ENCODE results near the gene PTCD1.

The PTCD1 gene

GRCh38 chr7:99408379-99409191 lies 30.0 kb downstream of the PTCD1 start, which contains the start of the genes BUD31 and PDAP1:
Gene BUD31, plus strand, starts transcription at chr7:99408969. Its CDS starts 2,124 bp downstream, at chr7:99411093.
Gene PDAP1, minus strand, starts transcription at chr7:99408597. Its CDS starts 49 bp downstream, at chr7:99408548.
- peak; percentile 94 for DNase-seq (ENCODE audit: low read depth)

DNA sequence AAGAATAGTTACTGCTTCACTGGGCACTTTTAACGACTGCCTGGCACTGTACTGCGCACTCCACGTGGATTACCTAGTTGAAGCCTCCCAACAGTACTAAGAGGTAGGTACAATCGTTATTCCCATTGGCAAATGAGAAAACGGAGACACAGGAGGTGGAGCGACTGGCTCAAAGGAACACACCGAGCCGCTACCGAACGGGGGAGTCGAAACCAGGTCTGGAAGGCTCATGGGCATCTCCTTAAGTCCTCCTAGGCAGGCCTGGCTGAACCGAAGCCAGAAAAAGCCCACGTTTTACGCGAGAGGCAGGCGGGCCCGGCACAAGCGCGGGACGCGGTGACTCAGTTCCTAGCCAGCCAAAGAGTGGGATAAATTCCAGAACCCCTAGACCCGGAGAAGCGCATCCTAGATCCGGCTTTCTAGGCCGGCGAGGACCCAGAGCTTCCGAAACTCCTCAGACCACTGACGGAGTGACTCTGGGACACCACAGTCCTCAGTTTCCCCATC lies 30.7 kb downstream of the PTCD1 start:
- DNase-seq (ENCODE audit: low read depth): peak; percentile 78

- no peak for DNase-seq (ENCODE audit: low read depth)
Observed at GRCh38 chr7:99406557-99406956, 32.0 kb downstream of the PTCD1 start.

DNA sequence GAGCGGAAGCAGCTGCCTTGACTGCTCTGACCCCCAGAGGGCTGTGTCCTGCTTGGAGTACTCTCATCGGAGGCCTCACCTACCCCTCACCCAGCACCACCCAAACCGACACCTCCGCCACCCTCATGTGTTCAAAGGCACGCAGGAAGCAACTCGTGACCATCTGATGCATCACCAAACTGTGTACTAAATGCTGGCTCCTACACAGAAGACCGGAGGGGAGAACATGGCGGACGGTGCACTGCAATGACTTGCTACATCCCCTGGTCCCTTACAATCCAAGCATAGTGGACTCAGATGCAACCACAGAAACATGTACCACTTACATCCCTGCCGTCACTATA lies 33.6 kb downstream of the PTCD1 start:
- no peak for DNase-seq (ENCODE audit: low read depth)

GRCh38 chr7:99404235-99404976 lies 34.2 kb downstream of the PTCD1 start:
- peak; percentile 87 for DNase-seq (ENCODE audit: low read depth)

DNA sequence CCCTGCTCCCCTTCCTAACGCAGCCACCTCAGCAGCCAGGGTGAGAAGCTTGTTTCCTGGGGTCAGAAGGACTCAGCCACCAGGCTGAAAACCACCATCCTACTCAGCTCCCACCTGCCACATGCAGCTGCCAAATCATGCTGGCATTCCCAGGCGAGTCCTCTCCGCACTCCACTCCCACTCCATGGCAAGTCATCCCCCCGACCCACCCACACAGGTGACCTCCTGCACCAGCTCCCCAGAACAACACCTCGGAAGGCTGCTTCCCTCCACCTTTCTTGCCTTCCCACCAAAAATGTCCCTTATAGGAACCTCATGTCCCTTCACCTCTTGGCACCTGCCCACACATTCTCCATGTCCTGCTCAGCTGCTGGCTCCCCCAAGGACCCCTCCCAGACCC lies 34.8 kb downstream of the PTCD1 start:
- no peak for DNase-seq (ENCODE audit: low read depth)

- DNase-seq (ENCODE audit: low read depth): no peak
Observed at GRCh38 chr7:99402854-99403253, 35.7 kb downstream of the PTCD1 start.

DNA sequence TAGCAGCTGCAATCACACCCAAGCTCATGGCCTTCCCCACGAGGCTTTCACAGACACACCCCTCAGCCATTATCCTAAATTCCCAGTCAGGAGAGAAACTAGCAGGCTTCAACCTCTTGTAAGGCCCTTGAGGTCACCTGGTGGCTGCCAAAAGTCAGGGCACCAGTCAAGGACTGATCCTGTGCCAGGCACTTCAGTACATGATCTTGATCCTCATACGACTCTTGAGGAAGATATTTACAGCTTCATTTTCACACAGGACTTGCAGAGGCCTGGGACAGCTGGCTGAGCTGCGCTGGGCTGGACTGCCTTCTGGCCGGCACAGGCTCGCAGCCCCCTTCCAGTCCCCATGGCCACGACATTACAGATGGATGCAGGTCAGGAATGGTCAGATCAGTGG lies 39.0 kb downstream of the PTCD1 start:
- no peak for DNase-seq (ENCODE audit: low read depth)

GRCh38 chr7:99398891-99399445 lies 39.6 kb downstream of the PTCD1 start:
- peak; percentile 34 for DNase-seq (ENCODE audit: low read depth)

- DNase-seq (ENCODE audit: low read depth): no peak
Observed at GRCh38 chr7:99397297-99397983, 41.2 kb downstream of the PTCD1 start.

DNA sequence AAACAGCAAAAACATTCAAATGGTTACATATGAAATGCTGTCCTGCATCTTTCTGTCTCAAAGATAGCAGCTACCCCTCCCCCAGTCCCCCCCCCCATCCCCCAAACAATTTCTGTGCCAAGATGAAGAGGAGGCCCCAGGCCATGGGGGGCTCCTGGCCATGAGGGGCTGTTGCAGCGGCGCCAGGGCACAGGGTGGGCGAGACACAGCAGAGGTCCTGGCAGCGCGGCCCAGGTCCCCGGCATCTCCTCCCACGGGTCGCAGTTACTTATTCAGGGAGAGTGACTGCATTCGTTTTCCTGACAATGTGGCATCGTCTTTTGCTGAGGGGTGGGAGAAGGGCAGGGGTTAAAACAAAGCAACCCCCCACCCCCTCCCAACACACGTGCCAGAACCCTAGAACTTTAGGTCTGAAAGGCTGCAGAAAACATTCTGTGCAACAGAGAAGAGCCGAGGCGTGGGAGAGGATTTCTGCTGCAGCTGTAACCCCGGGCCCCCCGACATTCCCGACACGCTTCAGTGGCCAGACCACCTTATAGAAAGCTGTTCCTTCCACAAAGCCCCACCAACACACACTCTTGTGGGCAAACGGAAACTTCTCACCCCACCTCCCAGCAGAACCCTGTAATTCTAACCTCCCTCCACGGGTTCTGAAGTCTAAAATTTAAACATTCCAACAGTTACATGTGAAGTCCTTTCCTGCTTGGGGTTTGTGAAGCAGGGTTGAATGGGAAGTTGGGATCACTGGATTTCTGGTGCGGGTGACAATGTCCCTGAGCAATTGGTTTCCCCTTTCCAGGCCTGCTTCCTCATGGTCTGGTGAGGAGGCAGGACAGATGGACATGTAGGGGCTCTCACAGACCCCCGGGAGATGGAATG lies 41.9 kb downstream of the PTCD1 start:
- DNase-seq (ENCODE audit: low read depth): no peak

DNA sequence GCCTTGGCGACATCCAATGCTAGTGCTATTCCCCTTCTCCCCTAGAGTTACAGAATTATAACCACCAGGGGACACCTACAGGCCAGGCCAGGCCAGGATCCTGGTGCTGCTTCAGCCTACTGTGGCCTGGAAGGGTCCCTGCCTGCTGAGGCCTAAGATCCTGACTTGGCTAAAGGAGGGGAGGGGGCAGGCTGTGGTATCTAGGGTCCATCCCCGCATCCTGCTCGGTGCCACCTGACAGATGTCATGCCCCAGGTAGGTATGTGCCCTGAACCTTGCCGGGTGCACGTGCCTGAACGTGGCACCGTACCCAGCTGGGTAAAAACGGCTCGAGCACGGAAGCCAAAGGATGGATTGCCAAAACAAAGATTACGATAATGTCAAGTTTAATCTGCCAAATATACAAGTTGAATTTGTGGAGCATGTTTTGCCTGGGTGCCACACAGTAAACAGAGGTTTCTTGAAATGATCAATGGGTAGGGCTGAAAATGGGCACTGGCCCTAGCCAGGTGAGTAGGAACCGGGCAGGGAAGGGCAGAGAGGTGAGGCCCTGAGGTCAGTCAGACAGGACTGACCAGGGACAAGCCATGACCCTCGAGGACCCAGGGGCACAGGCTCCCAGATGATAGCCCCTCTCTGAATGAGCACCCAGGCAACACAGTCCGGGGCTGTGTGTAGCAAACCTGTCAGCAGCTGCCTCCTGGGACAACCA lies 42.8 kb downstream of the PTCD1 start:
- DNase-seq (ENCODE audit: low read depth): no peak

DNA sequence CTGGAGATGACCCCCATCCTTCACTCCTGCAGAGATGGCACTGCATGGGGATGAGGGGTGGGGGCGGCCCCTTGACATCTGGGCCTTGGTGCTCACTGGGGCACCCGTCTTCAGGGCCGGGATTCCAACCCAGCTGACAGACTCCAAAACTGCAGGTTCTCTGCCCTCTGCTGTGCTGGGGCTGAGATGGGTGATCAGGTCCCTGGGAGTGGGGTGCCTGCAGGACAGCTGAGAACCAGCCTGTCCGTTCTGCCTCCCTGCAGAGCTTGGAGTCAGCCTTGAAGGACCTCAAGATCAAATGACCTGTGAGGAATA lies 44.5 kb downstream of the PTCD1 start:
- DNase-seq (ENCODE audit: low read depth): no peak

DNA sequence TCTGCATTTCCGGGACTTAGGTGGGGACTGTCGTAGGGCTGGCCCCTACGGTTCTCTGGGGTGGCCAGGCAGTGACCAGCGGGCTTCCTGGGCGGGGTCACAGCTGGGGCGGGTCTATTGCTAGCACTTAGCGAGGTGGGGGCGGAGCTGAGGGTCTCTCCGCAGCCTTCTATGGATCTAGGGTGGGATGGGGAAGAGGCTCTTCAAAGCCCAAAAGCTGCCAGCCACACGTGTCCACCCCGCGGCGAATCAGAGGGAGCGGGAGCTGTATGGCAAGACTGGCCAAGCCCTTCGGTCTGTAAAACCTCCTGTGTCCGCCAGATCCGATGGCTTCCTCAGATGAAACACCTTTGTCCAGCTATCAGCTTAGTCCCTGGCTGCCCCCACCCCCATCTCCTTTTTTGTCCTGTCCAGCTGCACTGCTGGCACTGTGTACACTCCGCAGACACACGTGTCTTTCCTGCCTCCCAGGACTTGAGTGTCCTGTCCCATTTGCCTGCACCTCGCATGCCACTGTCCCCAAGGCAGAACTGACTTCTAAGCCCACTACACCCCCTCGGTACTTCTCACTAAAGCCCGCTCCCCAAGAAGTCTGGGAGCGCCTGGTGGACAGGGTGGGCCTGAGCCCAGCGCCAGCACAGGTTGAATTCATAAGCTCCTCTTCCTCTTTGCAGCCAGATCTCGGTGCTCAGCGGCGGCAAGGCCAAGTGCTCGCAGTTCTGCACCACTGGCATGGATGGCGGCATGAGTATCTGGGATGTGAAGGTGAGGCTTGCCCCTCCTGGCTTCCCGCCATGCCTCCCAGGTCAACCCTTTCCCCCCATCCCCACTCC lies 45.0 kb downstream of the PTCD1 start:
- DNase-seq (ENCODE audit: low read depth): no peak

GRCh38 chr7:99392659-99393354 lies 45.8 kb downstream of the PTCD1 start:
- peak; percentile 65 for DNase-seq (ENCODE audit: low read depth)

DNA sequence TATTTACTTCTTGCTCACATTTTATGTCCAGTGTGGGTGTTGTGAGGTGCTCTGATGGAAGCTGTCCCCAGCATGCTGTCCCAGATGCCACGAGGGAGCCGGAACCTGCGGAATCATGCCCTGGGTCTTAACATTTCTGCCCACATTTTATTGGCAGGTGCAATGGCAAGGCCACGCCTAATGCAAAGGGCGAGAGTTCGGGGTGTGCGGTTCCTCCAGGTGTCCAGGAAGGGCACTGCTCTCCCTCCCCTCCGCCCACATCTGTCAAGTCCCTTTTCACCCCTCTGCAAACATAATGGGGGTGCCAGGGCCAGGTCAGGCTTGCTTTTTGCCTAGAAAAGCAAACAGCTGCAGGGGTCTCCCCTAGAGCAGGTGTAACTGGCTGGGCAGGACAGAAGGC lies 46.6 kb downstream of the PTCD1 start:
- no peak for DNase-seq (ENCODE audit: low read depth)

DNA sequence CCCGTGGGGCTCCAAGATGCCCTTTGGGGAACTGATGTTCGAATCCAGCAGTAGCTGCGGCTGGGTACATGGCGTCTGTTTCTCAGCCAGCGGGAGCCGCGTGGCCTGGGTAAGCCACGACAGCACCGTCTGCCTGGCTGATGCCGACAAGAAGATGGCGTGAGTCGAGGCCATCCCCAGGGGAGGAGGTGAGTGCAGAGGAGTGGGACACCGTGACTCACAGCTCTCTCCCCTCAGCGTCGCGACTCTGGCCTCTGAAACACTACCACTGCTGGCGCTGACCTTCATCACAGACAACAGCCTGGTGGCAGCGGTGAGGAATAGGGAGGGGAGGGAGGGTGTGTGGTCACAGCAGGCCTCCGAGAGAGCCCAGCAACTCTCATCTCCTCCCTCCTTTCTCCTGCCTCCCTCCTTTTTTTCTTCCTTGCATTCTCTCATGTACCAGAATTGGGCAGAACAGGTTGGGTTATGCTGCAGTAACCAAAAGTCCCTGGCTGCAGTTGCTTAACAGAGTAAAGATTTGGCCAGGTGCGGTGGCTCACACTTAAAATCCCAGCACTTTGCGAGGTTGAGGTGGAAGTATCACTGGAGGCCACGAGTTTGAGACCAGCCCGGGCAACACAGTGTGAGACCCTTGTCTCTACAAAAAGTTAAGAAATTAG lies 47.5 kb downstream of the PTCD1 start:
- no peak for DNase-seq (ENCODE audit: low read depth)

- no peak for DNase-seq (ENCODE audit: low read depth)
Observed at GRCh38 chr7:99389772-99390171, 48.8 kb downstream of the PTCD1 start.

GRCh38 chr7:99387912-99388311 lies 50.7 kb downstream of the PTCD1 start:
- no peak for DNase-seq (ENCODE audit: low read depth)
